ENCODE results near the gene TUBA3D.
A peak's percentile ranks its signal among the peaks of the same experiment; 100 is the strongest.
"Not testable (repeated sequence)": the region's sequence is repeated elsewhere in the genome, so short reads cannot be mapped to it uniquely, and the experiment has no call there.

Gene TUBA3D

DNA sequence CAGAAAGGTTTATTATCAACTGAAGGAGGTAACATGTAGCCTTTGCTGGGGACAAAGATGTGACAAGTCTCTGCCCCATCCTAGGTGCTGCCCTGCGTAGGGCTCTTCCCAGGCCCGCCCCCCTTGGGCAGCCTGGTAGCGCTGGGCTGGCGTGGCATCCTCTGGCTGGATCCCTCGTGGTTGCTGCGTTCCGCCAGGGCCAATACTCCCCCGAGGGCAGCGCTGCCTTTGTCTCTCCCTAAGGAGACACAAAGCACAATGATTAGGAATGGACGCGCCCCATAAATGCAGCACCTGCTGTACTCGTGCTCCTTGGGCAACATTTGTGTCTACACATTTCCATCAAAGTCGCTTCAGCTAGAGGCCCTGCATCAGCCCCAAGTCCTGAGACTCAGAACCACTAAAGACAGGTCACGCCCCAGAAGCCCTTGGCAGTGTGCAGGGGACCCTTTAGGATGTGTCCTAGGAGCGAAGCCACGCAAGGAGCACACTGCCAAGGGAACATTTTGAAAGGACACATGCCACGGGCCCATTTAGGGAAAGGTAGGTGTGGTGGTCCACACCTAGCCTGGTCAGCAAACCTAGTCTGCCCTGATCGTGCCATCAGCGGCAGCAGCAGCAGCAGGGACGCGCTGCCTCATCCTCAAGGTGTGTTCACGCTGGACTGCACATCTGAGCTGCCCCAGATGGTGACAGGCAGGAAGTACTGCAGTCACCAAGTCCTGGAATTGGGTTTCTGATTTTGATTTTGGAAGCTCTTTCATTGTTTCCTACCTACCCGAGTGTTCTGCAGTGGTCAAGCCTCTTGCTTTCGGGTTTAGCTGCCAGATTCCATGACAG is 8.3 kb downstream of the TUBA3D start:
- not testable (repeated sequence) for DNase-seq (ENCODE audit: low read depth in 1 of 2, low spot score in 1 of 2)

DNA sequence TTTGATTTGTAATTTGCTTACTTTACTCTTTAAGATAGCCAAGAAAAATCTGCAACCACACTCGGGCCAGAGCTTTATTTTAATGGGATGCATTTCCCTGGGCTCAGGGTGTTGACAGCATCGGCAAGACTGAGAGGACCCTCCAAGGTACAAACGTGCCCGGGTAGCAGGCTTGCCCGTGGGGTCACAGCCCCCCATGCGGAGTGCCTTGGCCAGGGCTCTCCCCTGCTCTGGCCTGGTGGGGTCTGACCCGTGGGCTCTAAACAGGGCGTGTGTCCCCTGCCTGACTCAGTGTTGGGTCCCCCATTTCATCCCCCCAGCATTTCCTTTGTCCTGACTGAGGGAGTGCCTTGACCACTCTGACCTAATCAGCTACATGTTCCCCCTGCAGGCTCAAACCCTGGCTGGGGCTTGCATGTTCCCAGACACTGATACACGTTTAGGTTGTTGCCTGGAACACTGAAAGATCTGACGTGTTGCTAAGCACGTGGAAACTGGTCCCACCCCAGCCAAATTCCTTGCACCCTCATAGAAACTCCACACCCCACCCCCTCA is 9.1 kb downstream of the TUBA3D start:
- not testable (repeated sequence) for DNase-seq (ENCODE audit: low read depth in 1 of 2, low spot score in 1 of 2)

DNA sequence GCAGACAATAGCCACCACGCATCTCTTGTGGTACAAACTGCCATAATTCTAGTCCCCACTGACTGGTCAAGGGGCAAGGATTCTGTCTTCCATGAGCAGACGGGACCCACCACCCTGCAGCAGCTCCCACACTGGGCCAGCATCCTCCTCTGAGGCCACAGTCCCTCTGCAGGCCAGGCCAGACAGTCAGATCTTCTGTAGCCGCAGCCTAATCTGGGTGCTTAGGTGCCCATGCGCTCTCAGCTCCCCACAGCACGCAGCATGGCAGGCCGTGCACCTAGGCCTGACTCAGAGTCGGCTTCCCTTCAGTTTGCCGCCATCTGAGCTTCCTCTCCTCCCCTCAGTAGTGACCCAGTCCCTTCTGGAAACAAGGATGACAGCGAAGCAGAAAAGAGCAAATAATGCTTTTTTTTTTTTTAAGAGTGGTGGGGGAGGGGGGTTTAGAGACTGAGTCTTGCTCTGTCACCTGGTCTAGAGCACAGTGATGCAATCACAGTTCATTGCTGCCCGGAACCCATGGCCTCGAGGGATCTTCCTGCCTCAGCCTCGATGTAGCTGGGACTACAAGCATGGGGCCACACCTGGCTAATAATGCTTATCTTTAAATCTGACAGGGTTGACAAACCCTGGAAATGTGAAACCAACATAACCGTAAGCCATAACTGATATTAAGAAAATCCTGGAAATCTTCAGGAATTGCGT is 10.4 kb downstream of the TUBA3D start:
- not testable (repeated sequence) for DNase-seq (ENCODE audit: low read depth in 1 of 2, low spot score in 1 of 2)

DNA sequence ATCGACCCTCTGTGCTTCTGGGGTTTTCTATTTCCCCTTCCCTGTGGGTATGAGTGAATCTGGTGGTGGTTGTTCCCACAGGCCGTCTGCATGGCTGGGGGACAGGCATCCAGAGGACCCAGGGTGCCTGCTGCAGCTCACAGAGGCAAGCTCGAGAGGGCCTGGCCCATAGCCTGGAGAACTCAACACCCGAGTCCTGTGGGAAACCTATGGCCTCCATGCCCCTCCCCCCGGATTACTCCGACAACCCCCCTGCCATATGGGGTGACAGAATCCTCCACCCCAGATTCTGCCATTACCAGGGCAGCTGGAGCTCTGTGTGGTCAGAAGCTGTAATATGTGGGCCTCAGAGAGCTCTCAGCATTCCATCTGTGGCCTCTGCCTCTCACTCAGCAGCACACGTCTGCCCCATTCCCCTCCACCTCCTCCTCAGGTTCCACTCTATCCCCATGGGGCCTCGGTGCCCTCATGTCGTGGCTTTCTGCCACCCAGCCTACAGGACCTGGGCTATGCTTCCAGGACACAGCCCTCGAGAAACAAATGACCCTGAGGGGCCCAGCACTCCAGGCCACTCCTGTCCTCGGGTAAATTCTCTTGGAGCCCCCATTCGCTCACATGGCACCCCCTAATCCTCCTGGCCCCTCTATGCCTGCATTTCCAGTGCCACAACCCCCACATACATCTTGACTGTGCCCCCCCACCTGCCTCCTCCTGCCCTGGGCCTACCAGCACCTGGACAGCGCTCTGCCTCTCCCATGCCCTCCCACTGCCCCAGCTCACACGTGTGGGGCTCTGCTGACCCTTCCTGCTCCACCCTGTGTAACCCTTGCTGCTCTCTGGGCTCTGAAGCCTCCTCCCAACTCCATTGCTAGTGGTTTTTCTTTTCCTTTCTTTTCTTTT is 12.6 kb downstream of the TUBA3D start:
- DNase-seq (ENCODE audit: low read depth in 1 of 2, low spot score in 1 of 2), result no peak

DNA sequence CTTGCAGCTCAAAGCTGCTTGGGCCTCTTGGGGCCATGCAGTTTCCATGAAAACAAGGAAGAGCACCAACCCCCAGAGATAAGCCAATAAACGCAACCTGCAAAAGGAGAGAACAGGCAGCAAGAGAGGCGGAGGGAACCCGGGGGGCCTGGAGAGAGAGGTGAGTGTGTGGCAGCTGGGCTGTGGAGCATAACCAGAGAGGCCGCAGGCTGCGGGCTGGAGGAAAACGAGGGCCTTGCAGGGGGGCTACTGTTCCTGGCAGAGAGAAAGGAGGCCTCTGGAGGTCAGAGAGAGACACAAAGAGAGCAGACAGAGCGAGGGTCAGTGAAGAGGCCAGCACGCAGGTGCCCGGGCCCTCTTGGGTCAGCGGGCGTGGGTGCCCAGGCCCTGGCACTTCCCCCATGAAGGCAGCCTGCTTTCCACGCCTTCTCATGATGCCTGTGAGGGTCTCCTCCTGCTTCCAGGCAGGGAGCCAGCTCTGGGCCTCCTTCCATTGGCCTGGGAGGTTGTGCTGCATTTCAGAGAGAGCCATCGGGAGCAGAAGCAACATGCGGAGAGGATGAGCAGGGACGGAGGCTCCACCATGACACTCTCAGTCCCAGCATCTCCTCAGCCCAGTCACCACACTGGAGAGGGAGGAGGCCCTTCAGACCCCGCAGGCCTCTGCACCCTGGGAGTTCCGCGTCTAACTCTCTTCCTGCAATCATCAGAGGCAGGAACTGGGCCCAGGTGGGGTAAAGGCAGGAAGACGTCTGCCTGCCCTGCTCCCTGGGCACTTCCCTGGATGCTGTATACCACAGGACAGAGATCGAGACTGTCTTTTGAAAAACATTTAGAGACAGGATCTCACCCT is 14.9 kb downstream of the TUBA3D start:
- peak; percentile 9 to 11 for DNase-seq (ENCODE audit: low read depth in 1 of 2, low spot score in 1 of 2)

DNA sequence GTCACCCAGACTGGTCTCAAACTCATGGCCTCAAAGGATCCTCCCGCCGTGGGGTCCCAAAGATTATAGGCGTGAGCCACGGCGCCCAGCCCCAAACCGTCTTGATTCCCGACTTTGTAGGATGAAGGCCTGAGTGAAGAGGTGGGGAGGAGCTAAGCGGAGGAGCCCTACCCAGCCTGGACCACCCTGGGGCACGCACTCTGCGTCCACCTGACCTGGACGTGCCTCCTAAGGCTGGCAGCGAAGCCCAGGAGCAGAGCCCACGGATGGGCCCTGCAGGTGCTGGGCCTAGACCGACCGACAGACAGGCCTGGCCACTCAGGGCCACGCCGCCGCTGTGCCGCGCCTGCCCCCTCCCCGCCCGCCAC is 15.5 kb downstream of the TUBA3D start:
- not testable (repeated sequence) for DNase-seq (ENCODE audit: low read depth in 1 of 2, low spot score in 1 of 2)

DNA sequence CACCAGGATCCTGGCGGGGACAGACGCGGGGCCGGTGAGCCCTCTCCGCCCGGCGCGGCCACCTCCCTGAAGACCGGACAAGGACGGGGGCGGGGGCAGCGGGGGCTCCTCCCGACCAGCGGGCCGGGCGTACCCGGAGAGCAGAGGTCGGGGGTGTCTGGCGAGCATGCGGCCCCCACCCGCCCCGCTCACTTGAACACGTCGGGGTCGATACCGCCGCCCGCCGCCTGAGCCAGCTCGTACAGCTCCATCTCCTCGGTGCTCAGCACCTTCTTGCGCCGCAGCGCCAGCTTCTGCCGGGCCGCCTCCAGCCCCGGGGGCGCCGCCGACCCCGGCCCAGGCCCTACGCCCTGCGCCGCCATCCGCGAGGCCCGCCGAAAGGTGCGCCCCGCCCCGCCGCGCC is 16.1 kb downstream of the TUBA3D start, which contains the start of gene MZT2A:
Gene MZT2A, minus strand, starts transcription at position 383 of the 403 bp plus-strand sequence. Its CDS starts 21 bp downstream, at position 362.
- DNase-seq (ENCODE audit: low read depth in 1 of 2, low spot score in 1 of 2), result not testable (repeated sequence)

DNA sequence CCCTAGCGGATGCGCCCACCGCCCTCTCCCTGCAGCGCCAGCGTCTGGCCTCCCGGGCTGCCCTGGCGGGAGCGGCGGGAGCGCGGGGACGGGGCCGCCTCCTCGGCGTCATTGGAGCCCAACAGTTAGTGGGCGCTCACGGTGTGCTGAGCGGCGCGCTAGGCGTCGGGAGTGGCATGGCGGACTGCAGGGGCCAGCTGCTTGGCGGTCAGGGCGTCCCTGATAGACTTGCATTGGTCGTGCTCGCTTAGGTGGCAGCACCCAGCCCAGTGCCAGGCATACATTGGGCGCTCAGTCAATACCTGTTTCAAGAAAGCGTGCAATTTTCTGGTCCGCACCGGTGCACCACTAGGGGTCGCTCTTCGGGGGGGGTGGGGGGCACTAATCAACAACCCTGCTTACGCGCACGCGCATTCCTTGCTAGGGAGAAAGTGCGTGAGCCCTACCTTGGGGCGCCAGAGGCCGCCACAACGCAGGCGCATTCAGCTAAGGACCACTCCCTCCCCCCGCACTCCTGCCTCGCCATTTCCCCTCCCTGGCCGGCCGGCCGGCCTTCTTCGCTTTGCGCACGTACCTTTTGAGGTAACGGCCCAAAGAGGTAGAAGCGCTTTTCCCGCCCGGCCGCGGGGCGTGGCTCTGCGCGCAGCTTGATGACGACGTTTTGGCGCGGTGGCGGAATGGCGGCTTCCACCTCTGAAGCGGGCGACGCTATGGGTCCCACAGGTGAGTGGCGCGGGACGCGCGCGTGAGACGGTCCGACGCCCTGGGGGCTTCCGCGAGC is 16.7 kb downstream of the TUBA3D start:
- DNase-seq (ENCODE audit: low read depth in 1 of 2, low spot score in 1 of 2), result peak; percentile 91 to 97

DNA sequence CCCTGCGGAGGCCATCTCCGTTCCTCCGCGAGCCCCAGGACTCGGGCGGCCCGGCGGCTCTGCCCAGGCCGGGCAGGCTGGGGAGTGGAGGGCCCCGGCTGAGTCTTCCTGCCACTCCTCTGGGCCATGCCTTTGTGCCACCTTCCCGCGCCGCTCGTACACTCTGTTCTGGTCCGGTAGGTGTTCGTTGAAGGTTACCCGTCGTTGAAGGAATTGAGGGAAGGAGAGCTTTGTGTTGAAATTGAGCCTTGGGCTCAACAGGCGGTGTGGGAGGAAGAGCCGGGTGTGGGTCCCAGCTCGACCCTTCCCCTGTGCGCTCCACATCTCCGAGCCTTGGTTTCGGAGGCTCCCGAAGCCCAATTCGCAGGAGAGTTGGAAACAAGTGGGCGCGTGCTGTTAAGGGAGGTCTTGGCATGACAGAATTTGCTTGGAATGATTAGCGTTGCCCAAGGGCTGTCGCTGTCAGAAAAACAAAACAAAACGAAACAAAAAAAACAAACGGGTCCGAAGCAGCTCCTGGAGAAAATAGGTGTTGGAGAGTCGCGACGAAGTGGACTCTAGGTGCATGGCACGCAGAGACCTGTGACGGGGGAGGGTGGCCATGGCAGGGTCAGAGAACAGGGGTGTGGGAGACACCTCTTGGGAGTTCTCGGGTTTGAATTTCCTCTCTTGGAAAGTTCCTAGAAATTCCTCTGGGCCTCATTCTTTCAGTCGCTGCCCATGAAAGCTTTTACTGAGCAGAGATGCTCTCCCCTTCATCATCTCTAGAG is 17.5 kb downstream of the TUBA3D start:
- DNase-seq (ENCODE audit: low read depth in 1 of 2, low spot score in 1 of 2), result no peak

DNA sequence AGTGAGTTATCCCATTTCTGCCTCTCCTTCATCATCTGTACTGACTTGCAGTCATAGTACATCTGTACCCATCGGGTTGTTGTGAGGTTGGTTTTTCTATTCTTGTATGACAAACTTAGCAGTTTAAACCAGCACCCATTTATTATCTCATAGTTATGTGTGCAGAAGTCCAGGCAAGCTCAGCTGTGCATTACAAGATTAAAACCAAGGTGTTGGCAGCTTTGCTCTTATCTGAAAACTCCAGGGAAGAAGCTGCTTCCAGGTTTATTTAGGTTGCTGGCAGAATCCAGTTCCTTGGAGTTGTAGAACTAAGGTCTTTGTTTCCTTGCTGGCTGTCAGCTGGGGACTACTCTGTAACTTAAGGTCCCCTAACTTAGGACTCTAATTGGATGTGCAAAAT is 19.6 kb downstream of the TUBA3D start:
- DNase-seq (ENCODE audit: low read depth in 1 of 2, low spot score in 1 of 2), result not testable (repeated sequence)

DNA sequence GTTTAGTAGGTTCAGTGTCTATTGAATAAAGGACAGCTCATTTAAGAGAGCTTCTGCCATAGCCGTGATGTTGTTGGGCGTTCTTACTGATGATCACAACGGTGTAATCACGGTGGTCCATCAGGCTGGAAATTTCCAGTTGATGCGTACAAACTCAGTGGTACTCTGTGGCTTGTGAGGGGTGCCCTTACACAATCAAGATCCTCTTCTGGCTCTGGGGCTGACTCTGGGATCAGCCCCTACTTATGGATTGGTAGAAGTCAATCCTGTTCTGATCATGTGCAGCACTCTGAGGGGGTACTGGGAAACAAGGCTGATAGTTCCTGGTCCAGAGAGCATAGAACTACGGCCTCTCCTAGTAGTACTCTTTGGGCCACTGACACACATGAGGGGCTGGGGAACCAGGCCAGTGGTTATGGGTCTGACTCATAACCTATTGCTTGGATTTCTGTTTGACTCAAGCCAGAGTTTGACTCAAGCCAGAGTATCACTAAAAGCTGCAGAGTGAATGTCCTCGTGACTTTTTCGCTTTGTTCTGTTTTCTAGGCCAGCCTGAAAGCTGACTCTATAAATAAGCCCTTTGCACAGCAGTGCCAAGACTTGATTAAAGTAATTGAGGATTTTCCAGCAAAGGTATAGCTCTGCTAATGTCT is 22.5 kb downstream of the TUBA3D start:
- not testable (repeated sequence) for DNase-seq (ENCODE audit: low read depth in 1 of 2, low spot score in 1 of 2)

DNA sequence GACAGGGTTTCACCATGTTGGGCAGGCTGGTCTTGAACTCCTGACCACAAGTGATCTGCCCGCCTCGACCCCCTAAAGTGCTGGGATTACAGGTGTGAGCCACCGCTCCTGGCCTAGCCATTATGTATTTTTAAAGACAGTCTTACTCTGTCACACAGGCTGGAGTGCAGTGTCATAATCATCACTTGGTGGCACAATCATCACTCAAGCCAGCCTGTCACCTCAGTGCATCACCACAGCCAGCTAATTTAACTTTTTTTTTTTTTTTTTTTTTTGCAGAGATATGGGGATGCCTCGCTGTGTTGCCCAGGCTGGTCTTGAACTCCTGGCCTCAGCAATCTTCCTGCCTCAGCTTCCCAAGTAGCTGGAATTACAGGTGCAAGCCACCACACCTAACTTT is 27.7 kb downstream of the TUBA3D start:
- DNase-seq (ENCODE audit: low read depth in 1 of 2, low spot score in 1 of 2), result not testable (repeated sequence)

DNA sequence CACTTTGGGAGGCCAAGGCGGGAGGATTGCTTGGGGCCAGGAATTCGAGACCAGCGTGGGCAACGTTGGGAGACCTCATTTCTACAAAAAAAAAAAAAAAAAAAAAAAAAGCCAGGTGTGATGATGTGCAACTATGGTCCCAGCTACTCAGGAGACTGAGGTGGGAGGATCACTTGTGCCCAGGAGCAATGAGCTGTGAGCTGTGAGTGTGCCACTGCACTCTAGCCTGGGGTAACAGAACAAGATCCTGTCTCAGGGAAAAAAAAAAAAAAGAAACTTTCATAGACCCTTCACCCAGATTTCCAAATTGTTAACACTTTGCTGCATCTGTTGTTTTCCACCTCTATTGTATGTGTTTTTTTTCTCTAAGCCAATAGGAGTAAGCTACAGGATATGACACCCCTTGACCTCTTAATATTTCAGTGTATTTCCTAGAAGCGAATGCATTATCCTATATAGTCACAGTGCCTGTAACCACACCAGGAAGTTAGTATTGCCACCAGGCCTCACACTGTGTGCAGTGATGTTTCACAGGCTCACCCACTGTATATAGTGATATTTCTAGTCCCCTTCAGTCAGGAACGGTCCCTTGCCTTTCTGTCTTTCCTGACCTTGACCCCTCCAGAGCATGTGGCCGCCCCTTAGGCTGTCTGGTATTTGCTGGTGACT is 28.3 kb downstream of the TUBA3D start:
- DNase-seq (ENCODE audit: low read depth in 1 of 2, low spot score in 1 of 2), result not testable (repeated sequence)

DNA sequence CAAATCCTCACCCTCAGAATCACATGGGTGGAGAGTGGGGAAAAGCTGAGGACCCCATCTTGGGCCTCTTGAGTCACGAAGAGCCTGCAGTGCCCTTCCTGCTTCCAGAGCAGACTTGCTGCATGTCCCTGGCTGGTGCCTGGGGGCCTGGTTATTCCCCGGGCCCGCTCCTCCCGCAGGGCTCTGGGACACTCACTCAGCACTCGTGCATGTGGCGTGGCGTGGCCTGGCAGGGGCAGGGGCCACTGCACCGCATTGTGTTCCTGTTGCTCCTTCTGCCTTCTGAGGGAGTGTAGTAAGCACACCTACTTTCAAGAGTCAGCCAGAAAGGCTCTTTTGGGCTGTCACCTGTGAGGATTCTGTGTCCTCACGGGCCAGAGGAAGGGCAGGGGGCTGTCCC is 33.7 kb downstream of the TUBA3D start:
- no peak for DNase-seq (ENCODE audit: low read depth in 1 of 2, low spot score in 1 of 2)

DNA sequence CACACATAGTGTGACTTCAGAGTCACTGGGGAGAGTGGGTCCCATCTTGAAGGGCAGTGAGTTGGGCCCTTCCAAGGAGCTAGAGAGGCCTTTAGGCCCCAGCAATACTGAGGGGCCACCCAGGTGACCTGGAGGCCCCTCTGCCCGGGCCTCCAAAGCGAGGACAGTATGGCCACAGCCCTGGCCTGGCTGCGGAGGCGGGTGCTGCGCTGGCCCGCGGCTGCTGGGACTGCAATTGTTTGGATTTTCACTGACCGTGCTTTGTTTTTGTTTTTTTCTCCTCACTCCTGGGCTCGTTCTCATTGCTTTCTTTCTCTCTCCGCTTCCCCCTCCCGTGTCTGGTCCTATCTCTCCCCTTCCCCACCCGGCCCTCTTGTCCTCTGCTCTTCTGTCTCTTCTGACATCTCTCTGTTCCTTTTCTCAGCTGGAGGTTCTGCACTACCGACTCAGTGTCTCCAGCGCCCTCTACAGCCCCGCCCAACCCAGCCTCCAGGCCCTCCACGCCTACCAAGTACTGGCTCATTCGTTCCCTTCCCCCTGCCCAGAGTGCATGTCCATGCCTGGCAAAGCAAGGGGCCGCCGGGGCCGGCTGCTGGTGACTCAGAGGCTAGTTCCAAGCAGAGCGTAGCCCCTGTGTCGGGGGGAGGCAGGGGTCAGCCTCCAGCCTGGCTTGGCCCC is 35.5 kb downstream of the TUBA3D start:
- not testable (repeated sequence) for DNase-seq (ENCODE audit: low read depth in 1 of 2, low spot score in 1 of 2)

DNA sequence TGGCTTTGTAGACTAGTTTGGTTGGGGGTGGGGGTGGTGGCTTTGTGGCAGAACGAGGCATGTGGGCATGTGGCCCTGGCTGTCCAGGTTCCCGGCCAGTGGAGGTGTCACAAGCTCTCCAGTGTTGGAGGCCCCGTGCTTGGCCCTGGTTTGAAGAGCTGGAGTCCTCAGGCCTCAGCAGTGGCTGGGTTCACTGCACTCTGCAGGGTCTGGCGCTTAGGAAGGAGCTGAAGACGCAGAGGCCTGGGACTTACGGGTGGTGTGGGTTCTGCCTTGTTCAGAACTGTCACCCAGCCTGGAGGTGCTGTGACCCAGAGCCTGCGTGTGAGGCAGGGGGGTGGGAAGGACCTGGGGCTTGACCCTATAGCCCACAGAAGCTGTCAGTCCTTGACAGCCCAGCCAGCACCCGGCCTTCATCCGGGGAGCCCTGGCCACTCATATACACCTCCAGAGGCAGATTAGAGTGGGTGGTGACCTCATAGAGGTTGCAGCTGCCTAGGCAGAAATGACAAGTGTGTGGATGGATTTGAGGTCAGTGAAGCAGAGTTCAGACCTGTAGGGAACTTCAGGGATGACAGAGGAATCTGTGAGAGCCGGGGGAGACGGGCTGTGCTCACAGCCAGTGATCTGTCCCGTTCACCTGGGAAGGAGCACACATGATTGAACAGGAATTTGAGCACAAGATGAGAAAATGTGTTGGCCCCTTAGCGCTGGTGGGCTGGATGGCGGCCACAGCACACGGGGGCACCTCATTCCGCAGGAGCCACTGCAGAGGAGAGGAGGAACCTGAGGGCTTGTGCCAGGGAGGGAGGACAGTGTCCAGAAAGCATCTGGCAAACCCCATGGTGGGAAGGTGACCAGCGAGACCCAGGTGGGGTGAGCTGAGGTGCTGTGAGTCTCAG is 36.3 kb downstream of the TUBA3D start:
- not testable (repeated sequence) for DNase-seq (ENCODE audit: low read depth in 1 of 2, low spot score in 1 of 2)
